ENCODE results near the gene SMOC2.

DNA sequence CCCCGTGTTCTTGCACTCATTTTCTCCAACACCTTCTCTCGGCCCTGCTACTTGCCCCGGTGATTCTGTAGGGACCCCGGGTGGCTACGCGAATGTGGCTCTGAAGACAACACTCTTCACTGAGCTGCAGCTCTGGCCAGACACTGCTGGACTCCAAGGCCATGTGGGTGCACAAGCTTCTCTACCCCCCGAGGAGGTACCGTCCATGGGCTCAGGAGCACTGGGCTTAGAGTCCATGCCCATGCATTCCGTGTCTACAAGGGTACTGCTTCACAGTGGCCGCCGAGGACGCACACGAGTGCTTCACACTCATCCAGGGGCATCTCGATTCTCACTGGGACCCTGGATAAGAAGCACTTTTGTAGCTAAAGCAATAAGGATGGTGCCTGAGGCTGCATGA is 59.5 kb downstream of the SMOC2 start:
- no peak for TF ChIP-seq POLR2A (IDR thresholded peaks at IDR 0.05)
- TF ChIP-seq POLR2AphosphoS5 (IDR thresholded peaks at IDR 0.05): no peak
- TF ChIP-seq, protein P1, sequence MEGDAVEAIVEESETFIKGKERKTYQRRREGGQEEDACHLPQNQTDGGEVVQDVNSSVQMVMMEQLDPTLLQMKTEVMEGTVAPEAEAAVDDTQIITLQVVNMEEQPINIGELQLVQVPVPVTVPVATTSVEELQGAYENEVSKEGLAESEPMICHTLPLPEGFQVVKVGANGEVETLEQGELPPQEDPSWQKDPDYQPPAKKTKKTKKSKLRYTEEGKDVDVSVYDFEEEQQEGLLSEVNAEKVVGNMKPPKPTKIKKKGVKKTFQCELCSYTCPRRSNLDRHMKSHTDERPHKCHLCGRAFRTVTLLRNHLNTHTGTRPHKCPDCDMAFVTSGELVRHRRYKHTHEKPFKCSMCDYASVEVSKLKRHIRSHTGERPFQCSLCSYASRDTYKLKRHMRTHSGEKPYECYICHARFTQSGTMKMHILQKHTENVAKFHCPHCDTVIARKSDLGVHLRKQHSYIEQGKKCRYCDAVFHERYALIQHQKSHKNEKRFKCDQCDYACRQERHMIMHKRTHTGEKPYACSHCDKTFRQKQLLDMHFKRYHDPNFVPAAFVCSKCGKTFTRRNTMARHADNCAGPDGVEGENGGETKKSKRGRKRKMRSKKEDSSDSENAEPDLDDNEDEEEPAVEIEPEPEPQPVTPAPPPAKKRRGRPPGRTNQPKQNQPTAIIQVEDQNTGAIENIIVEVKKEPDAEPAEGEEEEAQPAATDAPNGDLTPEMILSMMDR (IDR thresholded peaks at IDR 0.05): no peak
